GM12875 (cell line): ENCODE data around the gene RAB31.
"Not testable (repeated sequence)": the region's sequence is repeated elsewhere in the genome, so short reads cannot be mapped to it uniquely, and the experiment has no call there.

Experiments
- H3K4me3 ChIP-seq: one replicate; pipeline ENCODE4 v1.5.1; 2011; ENCODE audit warnings: low read depth, low read length, control low read depth
- TF ChIP-seq, protein P1 (sequence below): IDR thresholded peaks from 2 replicates; pipeline ENCODE4 v1.5.1; 2011; ENCODE audit warnings: low read depth, mild to moderate bottlenecking, control low read depth, inconsistent platforms, low read length, moderate library complexity, borderline replicate concordance; ENCODE audit not compliant: insufficient read depth

The RAB31 gene

DNA sequence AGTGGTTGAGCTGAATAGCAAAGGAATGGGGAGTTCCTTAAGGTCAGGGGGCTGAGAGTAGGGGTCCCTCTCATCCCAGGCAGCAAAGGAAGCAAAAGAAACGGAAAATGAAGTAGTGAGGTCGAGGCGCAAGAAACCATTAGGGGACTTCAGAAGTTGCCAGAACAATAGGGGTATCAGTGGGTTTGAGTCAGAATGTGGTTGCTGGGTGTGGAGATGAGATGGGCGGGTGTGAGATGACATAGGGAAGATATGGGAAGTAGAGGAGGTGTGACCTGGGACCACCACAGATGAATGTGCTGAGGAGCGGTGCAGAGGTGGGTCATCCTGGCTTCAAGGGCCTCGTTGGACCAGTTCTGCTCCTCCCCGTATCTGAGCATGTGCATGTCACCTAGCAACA is 192.6 kb downstream of the RAB31 start:
- TF ChIP-seq, protein P1, sequence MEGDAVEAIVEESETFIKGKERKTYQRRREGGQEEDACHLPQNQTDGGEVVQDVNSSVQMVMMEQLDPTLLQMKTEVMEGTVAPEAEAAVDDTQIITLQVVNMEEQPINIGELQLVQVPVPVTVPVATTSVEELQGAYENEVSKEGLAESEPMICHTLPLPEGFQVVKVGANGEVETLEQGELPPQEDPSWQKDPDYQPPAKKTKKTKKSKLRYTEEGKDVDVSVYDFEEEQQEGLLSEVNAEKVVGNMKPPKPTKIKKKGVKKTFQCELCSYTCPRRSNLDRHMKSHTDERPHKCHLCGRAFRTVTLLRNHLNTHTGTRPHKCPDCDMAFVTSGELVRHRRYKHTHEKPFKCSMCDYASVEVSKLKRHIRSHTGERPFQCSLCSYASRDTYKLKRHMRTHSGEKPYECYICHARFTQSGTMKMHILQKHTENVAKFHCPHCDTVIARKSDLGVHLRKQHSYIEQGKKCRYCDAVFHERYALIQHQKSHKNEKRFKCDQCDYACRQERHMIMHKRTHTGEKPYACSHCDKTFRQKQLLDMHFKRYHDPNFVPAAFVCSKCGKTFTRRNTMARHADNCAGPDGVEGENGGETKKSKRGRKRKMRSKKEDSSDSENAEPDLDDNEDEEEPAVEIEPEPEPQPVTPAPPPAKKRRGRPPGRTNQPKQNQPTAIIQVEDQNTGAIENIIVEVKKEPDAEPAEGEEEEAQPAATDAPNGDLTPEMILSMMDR = no peak
- no peak overlapping the region for H3K4me3 ChIP-seq

DNA sequence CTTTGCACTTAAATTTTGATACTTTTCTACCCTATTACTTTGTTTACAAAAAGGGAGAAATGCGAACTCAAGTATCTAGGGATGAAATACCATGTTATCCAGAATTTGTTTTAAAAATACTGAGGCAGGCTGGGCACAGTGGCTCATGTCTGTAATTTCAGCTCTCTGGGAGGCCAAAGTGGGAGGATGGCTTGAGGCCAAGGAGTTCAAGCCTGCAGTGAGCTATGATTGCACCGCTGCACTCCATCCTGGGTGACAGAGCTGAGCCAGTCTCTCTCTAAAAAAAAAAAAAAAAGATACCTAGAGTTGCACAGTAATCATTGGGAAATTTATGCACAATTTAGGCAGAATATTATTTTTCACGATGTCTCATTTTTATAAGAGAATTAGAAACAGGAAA is 193.3 kb downstream of the RAB31 start:
- TF ChIP-seq, protein P1 = no peak
- H3K4me3 ChIP-seq = no peak overlapping the region

DNA sequence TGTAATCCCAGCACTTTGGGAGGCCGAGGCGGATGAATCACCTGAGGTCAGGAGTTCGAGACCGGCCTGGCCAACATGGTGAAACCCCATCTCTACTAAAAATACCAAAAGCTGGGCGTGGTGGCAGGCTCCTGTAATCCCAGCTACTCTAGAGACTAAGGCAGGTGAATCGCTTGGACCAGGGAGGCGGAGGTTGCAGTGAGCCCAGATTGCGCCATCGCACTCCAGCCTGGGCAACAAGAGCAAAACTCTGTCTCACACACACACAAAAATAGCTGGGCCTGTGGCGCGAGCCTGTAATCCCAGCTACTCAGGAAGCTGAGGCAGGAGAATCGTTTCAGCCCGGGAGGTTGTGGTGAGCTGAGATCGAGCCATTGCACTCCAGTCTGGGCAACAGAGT is 194.2 kb downstream of the RAB31 start:
- H3K4me3 ChIP-seq = not testable (repeated sequence)

DNA sequence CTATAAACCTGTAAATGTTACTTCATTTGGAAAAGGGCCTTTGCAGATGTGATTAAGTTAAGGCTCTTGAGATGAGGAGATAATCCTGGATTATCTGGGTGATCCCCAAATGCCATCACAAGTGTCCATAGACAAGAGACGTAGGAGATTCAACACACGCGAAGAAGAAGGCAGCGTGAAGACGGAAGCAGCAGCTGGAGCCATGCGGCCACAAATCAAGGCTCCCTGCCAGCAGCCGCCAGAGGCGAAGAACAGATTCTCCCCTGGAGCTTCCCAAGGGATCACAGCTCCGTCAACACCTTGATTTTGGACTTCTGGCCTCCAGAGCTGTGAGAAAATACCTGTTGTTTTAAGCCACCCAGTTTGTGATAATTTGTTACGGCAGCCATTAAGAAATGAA is 194.7 kb downstream of the RAB31 start:
- TF ChIP-seq, protein P1 = no peak
- H3K4me3 ChIP-seq = no peak overlapping the region

DNA sequence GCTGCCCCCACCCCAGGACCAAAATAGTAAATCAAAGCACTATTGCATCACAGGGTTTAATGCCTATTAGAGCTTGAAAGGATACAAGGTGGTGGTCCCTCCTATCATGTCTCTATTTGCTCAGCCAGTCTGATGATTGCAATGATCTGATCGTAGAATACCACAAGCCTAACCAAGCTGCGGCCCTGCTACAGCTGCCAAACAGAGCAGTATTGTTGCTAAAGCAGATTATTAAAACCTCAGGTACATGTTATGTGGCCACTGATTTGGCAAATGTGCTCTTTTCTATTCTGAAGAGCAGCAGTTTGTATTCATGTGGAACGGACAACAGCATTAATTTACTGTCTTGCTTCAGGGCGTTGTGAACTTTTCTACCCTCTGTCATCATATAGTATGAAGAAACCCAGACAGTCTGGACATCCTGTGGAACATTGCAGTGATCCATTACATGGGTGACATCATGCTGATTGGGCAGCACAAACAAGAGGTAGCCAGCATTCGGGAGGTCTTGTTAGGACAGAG is 197.4 kb downstream of the RAB31 start:
- TF ChIP-seq, protein P1 = no peak
- no peak overlapping the region for H3K4me3 ChIP-seq

DNA sequence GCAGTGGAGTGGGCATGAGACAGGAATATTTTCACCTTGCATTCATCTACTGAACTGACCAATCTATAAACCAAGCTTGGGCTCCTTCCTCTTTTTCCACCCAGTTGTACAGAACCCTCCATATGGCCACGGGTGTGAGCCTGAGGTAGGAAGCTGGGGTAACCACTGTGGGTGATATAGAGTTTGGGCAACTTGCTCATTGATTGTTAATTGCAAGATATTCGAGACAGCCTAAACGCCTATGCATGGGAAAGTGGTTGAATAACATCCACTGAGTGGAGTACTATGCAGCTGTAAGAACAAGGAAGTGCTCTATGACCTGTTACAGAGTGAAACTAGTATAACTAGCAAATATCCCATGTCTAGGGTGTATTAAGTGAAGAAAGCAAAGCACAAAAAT is 198.4 kb downstream of the RAB31 start:
- TF ChIP-seq, protein P1 = no peak

DNA sequence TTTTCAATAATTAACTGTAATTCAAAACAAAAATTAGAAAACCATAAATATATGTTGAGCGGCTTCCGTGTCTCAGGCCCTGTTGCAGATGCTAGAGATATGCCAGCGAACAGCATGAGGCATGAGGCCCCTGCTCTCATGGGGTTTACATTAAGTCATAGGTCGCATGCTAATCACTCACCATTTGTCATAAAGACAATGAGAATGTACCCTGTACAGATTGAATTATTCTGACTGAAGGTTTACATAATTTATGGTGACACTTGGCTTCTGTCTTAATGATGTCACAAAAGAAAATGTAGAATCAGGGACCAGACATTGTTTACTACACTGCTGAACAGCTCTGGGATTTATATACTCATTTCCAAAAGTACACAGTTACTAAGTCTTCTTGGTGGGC is 199.8 kb downstream of the RAB31 start:
- TF ChIP-seq, protein P1 = no peak
- no peak overlapping the region for H3K4me3 ChIP-seq

More for the DNA sequence above, 198.4 kb downstream of the RAB31 start:
- no peak overlapping the region for H3K4me3 ChIP-seq

DNA sequence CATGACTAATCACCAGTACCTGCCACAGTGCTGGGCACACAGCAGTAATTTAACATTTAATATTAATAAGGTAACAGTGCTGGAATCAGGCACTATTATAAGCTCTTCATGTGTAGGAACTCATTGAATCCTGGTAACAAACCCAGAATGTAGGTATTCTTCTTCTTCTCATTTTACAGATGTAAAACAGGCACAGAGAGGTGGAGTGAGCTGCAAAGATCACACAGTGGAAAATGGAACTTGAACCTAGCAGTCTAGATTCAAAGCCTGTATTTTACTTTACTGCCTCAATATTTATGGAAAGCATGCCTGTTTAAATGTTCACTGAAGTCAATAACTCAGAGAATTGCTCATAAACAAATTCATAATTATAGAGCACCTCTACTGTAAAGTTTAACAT is 202.0 kb downstream of the RAB31 start:
- no peak overlapping the region for H3K4me3 ChIP-seq
- TF ChIP-seq, protein P1 = no peak
